RWPE2 (cell line): ENCODE measurements around the gene ALKBH8.
A peak's percentile ranks its signal among the peaks of the same experiment; 100 is the strongest.
"Not testable (repeated sequence)": the region's sequence is repeated elsewhere in the genome, so short reads cannot be mapped to it uniquely, and the experiment has no call there.

ENCODE experiments used
- ATAC-seq: fragments of 200-7000 bp; cut with Tn5 transposase; 3 replicates; pipeline ENCODE4 v1.9.1; 2021; ENCODE audit warnings: low read depth
- DNase-seq: peaks from one replicate; pipeline ENCODE4 v3.0.0-alpha.2; 2020; ENCODE audit warnings: low spot score
- H3K27ac ChIP-seq: fragments of 450-650 bp; 2 replicates; pipeline ENCODE4 v1.5.1; 2017; ENCODE audit warnings: mild to moderate bottlenecking; ENCODE audit not compliant: poor library complexity, severe bottlenecking
- H3K27me3 ChIP-seq: fragments of 250-450 bp; sonication (Bioruptor Pico); 2 replicates; pipeline ENCODE4 v1.5.1; 2021; ENCODE audit warnings: mild to moderate bottlenecking, moderate library complexity; ENCODE audit not compliant: insufficient read depth, poor library complexity, severe bottlenecking
- H3K36me3 ChIP-seq: fragments of 250-450 bp; sonication (Bioruptor Pico); 2 replicates; pipeline ENCODE4 v1.5.1; 2020; ENCODE audit warnings: low read depth, mild to moderate bottlenecking, moderate library complexity
- H3K4me1 ChIP-seq: fragments of 250-450 bp; sonication (Bioruptor Pico); 2 replicates; pipeline ENCODE4 v1.5.1; 2021; ENCODE audit warnings: mild to moderate bottlenecking, moderate library complexity; ENCODE audit not compliant: insufficient read depth, poor library complexity, severe bottlenecking
- H3K4me3 ChIP-seq: fragments of 250-450 bp; sonication (Bioruptor Pico); 2 replicates; pipeline ENCODE4 v1.5.1; 2021; ENCODE audit warnings: mild to moderate bottlenecking, moderate library complexity; ENCODE audit not compliant: severe bottlenecking
- H3K9me3 ChIP-seq: fragments of 250-450 bp; sonication (Bioruptor Pico); 2 replicates; pipeline ENCODE4 v1.5.1; 2021; ENCODE audit warnings: mild to moderate bottlenecking, moderate library complexity; ENCODE audit not compliant: severe bottlenecking
- TF ChIP-seq, protein P1 (sequence below): fragments of 450-650 bp; IDR thresholded peaks from one replicate; pipeline ENCODE4 v1.5.1; 2017; ENCODE audit warnings: mild to moderate bottlenecking, moderate library complexity; ENCODE audit not compliant: poor library complexity, severe bottlenecking

The ALKBH8 gene

DNA sequence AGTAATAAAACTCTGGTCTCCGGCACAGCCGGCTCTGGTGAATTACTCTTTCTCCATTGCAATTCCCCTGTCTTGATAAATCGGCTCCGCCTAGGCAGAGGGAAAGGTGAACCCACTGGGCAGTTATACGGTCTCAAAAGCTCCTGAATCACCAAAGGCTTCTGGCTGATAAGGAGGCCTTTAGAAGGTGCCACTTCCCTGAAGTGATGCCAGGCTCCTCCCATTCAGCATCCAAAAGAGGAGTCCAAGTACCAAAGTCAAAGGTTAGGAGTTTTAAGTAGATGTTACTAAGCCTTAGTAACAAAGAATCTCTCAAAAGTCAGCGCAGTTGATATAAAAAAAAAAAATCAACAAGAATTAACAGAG, 11.8 kb upstream of the ALKBH8 start:
- DNase-seq = no peak

DNA sequence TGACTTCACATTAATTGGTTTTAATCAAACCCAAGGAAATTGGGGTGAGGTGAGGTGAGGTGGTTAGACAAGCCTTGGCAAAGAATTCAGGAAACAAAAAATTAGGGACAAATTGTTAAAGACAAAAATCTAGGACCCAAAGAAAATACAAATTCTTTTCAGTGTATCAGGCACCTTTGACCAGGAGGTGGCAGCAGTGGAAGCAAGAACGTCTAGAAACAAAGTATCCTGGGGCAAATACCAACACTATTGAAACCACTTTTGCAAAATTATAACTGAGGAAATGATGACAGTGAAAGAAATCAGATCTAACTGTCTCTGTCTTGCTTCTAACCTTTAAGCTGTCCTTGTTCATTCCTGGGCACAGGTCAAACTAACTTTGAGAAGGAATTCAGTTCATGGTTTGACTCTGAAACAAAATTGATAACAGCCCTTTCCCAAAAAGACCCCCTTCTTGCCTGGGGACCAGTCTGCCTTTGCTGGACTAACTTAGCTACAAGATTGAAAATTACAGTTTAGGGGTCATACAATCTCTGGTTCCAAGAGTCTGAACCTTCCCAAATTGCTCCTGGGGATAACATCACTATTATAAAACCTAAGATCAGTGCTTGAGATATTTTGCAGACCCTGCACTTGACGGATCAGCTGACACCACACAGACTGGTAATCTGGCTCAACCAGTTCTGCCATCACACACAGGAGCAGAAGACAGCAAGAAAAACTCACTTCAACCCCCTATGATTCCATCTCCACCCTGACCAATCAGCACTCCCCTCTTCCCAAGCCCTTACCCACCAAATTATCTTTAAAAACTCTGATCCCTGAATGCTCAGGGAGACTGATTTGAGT, 11.2 kb upstream of the ALKBH8 start:
- H3K9me3 ChIP-seq, H3K27ac ChIP-seq, H3K4me1 ChIP-seq, H3K36me3 ChIP-seq, H3K4me3 ChIP-seq, DNase-seq, H3K27me3 ChIP-seq: not testable (repeated sequence)
- TF ChIP-seq, protein P1, sequence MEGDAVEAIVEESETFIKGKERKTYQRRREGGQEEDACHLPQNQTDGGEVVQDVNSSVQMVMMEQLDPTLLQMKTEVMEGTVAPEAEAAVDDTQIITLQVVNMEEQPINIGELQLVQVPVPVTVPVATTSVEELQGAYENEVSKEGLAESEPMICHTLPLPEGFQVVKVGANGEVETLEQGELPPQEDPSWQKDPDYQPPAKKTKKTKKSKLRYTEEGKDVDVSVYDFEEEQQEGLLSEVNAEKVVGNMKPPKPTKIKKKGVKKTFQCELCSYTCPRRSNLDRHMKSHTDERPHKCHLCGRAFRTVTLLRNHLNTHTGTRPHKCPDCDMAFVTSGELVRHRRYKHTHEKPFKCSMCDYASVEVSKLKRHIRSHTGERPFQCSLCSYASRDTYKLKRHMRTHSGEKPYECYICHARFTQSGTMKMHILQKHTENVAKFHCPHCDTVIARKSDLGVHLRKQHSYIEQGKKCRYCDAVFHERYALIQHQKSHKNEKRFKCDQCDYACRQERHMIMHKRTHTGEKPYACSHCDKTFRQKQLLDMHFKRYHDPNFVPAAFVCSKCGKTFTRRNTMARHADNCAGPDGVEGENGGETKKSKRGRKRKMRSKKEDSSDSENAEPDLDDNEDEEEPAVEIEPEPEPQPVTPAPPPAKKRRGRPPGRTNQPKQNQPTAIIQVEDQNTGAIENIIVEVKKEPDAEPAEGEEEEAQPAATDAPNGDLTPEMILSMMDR = peak; percentile 90
- ATAC-seq = peak; percentile 54; the same call in 1 of the 3 replicates

More for the DNA sequence above, 11.8 kb upstream of the ALKBH8 start:
- Histone ChIP-seq H3K27me3 (no peaks in the 10 kb centered on the region), H3K9me3 (no peaks in the 10 kb centered on the region), H3K4me3 (no peak overlapping the region), H3K27ac (no peak overlapping the region), H3K36me3 (no peaks in the 10 kb centered on the region), H3K4me1 (no peaks in the 10 kb centered on the region)
- ATAC-seq = no peak
- TF ChIP-seq, protein P1 = no peak

DNA sequence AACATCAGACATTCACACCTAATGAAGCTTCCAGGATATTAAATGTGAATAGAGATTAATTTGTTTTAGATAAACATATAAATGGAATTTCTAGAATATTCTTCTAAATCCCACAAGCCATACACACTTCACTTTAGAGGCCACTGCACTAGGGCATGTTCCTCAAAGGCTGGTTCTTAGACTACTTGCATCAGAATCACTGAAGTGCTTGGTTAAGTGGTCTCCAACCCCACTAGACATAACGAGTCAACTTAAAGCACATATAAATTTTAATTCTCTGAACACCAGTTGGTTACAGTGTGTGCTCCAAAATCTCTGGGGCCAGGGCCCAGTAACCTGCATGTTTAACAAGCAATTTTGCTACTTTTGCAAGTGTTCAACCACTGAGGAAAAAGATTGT, 7.9 kb upstream of the ALKBH8 start:
- Histone ChIP-seq H3K27ac (no peak overlapping the region), H3K9me3 (no peaks in the 10 kb centered on the region), H3K4me1 (no peaks in the 10 kb centered on the region), H3K36me3 (no peaks in the 10 kb centered on the region), H3K27me3 (no peaks in the 10 kb centered on the region), H3K4me3 (no peak overlapping the region)
- no peak for ATAC-seq
- TF ChIP-seq, protein P1 = no peak
- DNase-seq = no peak

DNA sequence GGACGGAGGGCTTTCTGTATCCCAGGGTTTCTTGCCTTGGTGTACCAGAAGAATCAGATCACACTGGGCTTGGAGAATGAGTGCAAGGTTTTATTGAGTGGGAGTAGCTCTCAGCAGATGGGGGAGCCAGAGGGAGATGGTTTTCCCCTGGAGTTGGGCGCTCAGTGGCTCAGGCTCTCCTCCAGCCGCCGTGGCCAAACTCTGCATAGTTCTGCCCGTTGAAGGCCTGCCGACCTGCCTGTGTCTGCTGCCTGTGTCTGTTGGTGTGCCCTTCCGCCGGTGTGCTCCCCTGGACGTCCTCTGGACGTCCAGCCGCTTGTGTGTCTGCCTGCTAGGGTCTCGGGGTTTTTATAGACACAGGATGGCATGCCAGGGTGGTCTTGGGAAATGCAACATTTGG, 4.5 kb upstream of the ALKBH8 start:
- no peaks in the 10 kb centered on the region for H3K27me3 ChIP-seq
- H3K36me3 ChIP-seq = no peaks in the 10 kb centered on the region
- no peaks in the 10 kb centered on the region for H3K9me3 ChIP-seq
- no peak overlapping the region for H3K27ac ChIP-seq
- DNase-seq = no peak
- TF ChIP-seq, protein P1 = no peak
- H3K4me1 ChIP-seq = peaks cover 5% of the 10 kb centered on the region
- H3K4me3 ChIP-seq = no peak overlapping the region
- ATAC-seq = no peak

DNA sequence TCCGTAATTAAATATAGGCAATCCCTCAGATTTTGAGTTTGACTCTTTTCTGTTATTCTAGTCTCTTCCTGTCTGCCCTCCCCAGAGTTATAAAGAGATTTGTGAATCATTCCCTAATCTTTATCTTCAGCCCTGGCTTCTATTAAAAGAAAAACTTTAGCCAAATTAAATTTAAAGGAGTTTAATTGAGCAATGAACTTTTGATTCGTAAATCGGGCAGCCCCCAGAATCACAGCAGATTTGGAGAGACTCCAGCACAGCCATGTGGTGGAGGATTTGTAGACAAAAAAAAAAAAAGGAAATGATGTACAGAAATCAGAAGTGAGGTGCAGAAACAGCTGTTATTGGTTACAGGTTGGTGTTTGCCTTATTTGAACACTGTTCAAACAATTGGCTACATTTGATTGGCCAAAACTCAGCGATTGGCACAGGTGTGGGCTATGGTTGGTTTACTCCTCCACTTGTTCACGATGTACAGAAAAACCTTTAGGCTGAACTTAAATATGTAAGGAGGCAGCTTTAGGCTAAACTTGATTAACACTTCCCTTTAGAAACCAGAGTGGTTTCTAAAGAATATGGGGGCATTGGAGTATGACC, 2.3 kb upstream of the ALKBH8 start:
- no peak for DNase-seq
- Histone ChIP-seq H3K4me1 (peaks cover 18% of the 10 kb centered on the region), H3K36me3 (no peaks in the 10 kb centered on the region), H3K27me3 (no peaks in the 10 kb centered on the region), H3K27ac (no peak overlapping the region), H3K4me3 (no peak overlapping the region), H3K9me3 (no peaks in the 10 kb centered on the region)
- ATAC-seq = no peak
- TF ChIP-seq, protein P1 = no peak
